Ectodermal cell (in vitro differentiated cells): Measurements from ENCODE around the gene TRIP6. TPM values are rescaled to one million over a fixed set of nuclear protein-coding genes. Genes with fewer than 3 reads are reported as not detected.

ENCODE experiments used
- H3K27ac ChIP-seq: 2 replicates; pipeline ENCODE4 v1.7.0; 2013; ENCODE audit warnings: mild to moderate bottlenecking, low read depth, low read length; ENCODE audit not compliant: insufficient read depth, poor library complexity, severe bottlenecking
- H3K27me3 ChIP-seq: 2 replicates; pipeline ENCODE4 v1.7.0; 2013; ENCODE audit warnings: mild to moderate bottlenecking, low read length; ENCODE audit not compliant: insufficient read depth, control insufficient read depth, poor library complexity, severe bottlenecking
- H3K36me3 ChIP-seq: one replicate; pipeline ENCODE4 v1.7.0; 2013; ENCODE audit warnings: low read length; ENCODE audit not compliant: control insufficient read depth, insufficient read depth
- H3K4me1 ChIP-seq: one replicate; pipeline ENCODE4 v1.7.0; 2013; ENCODE audit warnings: low read length; ENCODE audit not compliant: control insufficient read depth, insufficient read depth
- H3K4me3 ChIP-seq: 2 replicates; pipeline ENCODE4 v1.7.0; 2013; ENCODE audit warnings: low read depth, low read length, control low read depth; ENCODE audit not compliant: insufficient read depth
- H3K9me3 ChIP-seq: 2 replicates; pipeline ENCODE4 v1.7.0; 2013; ENCODE audit warnings: mild to moderate bottlenecking, low read length, moderate library complexity; ENCODE audit not compliant: control insufficient read depth
- WGBS, 2 experiments: methylation state at CpG; one replicate each; pipeline ENCODE4 v1.1.7; 2013; ENCODE audit warnings: missing lambda C conversion rate in 2 of 2; 5-methylcytosine and 5-hydroxymethylcytosine counted together
- polyA plus RNA-seq, 4 experiments: library from polyadenylated mRNA; stranded (reverse); fragments of 50-300 nt; gene quantifications; one replicate each; pipeline ENCODE4 v1.2.3, GENCODE V29; 2013

The TRIP6 gene
- 66.3 TPM for polyA plus RNA-seq (2013, experiment 1 of 4)
- 57.5 TPM for polyA plus RNA-seq (2013, experiment 2 of 4)
- 56.4 TPM for polyA plus RNA-seq (2013, experiment 3 of 4)
- 57.8 TPM for polyA plus RNA-seq (2013, experiment 4 of 4)

- Histone ChIP-seq H3K4me1 (peaks cover 6% of the 10 kb centered on the region), H3K27me3 (no peaks in the 10 kb centered on the region), H3K9me3 (no peaks in the 10 kb centered on the region), H3K36me3 (peaks cover 12% of the 10 kb centered on the region), H3K4me3 (peak within 1 kb of the TSS; percentile 95), H3K27ac (peak within 1 kb of the TSS; percentile 70)
- WGBS, 2 experiments = 1% methylated on average over 42 of the region's 42 CpGs
These were observed at the start of gene TRIP6 for GRCh38 chr7:100867040-100867775. Gene TRIP6, plus strand, starts transcription at chr7:100867387. Its CDS starts 111 bp downstream, at chr7:100867498.

GRCh38 chr7:100818366-100818765, 48.8 kb upstream of the TRIP6 start:
- Histone ChIP-seq H3K4me1 (no peaks in the 10 kb centered on the region), H3K9me3 (no peaks in the 10 kb centered on the region), H3K27ac (no peak overlapping the region), H3K36me3 (peaks cover 76% of the 10 kb centered on the region), H3K27me3 (no peaks in the 10 kb centered on the region), H3K4me3 (no peak overlapping the region)
- WGBS, 2 experiments = 94% methylated on average over 9 of the region's 9 CpGs

GRCh38 chr7:100818825-100819224, 48.4 kb upstream of the TRIP6 start:
- no peaks in the 10 kb centered on the region for H3K9me3 ChIP-seq
- WGBS, 2 experiments = 93 to 94% methylated on average over 6 of the region's 6 CpGs
- no peaks in the 10 kb centered on the region for H3K4me1 ChIP-seq
- H3K36me3 ChIP-seq = peaks cover 76% of the 10 kb centered on the region
- no peak overlapping the region for H3K4me3 ChIP-seq
- H3K27ac ChIP-seq = no peak overlapping the region
- no peaks in the 10 kb centered on the region for H3K27me3 ChIP-seq

- H3K9me3 ChIP-seq = no peaks in the 10 kb centered on the region
- H3K4me1 ChIP-seq = peaks cover 2% of the 10 kb centered on the region
- H3K27ac ChIP-seq = no peak overlapping the region
- WGBS, 2 experiments = 96% methylated on average over 23 of the region's 23 CpGs
- H3K4me3 ChIP-seq = no peak overlapping the region
- H3K27me3 ChIP-seq = no peaks in the 10 kb centered on the region
- H3K36me3 ChIP-seq = peaks cover 73% of the 10 kb centered on the region
These were observed 47.6 kb upstream of the TRIP6 start for GRCh38 chr7:100819586-100819985.

- no peak overlapping the region for H3K4me3 ChIP-seq
- no peaks in the 10 kb centered on the region for H3K9me3 ChIP-seq
- 95% methylated on average over 42 of the region's 43 CpGs for WGBS, 2 experiments
- peaks cover 56% of the 10 kb centered on the region for H3K36me3 ChIP-seq
- H3K27ac ChIP-seq = no peak overlapping the region
- peaks cover 8% of the 10 kb centered on the region for H3K4me1 ChIP-seq
- H3K27me3 ChIP-seq = no peaks in the 10 kb centered on the region
These were observed 44.7 kb upstream of the TRIP6 start for GRCh38 chr7:100822236-100823139.

- Histone ChIP-seq H3K4me3 (no peak overlapping the region), H3K36me3 (peaks cover 54% of the 10 kb centered on the region), H3K27me3 (no peaks in the 10 kb centered on the region), H3K4me1 (peaks cover 8% of the 10 kb centered on the region), H3K27ac (no peak overlapping the region), H3K9me3 (no peaks in the 10 kb centered on the region)
- 89 to 90% methylated on average over 7 of the region's 7 CpGs for whole genome bisulfite sequencing, 2 experiments
These were observed 44.1 kb upstream of the TRIP6 start for GRCh38 chr7:100823140-100823525.

- Histone ChIP-seq H3K36me3 (peaks cover 50% of the 10 kb centered on the region), H3K27ac (no peak overlapping the region), H3K4me3 (no peak overlapping the region), H3K9me3 (no peaks in the 10 kb centered on the region), H3K27me3 (no peaks in the 10 kb centered on the region), H3K4me1 (peaks cover 8% of the 10 kb centered on the region)
- 96 to 97% methylated on average over 31 of the region's 31 CpGs for WGBS, 2 experiments
These were observed 43.7 kb upstream of the TRIP6 start for GRCh38 chr7:100823534-100823933.

- Histone ChIP-seq H3K27ac (no peak overlapping the region), H3K36me3 (peaks cover 41% of the 10 kb centered on the region), H3K4me1 (peaks cover 8% of the 10 kb centered on the region), H3K27me3 (no peaks in the 10 kb centered on the region), H3K4me3 (peak overlapping the region; percentile 88), H3K9me3 (no peaks in the 10 kb centered on the region)
- WGBS, 2 experiments = 74 to 78% methylated on average over 18 of the region's 18 CpGs
These were observed 42.5 kb upstream of the TRIP6 start for GRCh38 chr7:100824499-100825214.

- WGBS, 2 experiments = 22 to 25% methylated on average over 16 of the region's 16 CpGs
- Histone ChIP-seq H3K27me3 (no peaks in the 10 kb centered on the region), H3K4me1 (peaks cover 8% of the 10 kb centered on the region), H3K27ac (no peak overlapping the region), H3K4me3 (peak overlapping the region; percentile 88), H3K9me3 (no peaks in the 10 kb centered on the region), H3K36me3 (peaks cover 35% of the 10 kb centered on the region)
These were observed 41.9 kb upstream of the TRIP6 start for GRCh38 chr7:100825215-100825671.
